Naive thymus-derived CD8-positive, alpha-beta T cell (primary cell): ENCODE data around the gene C19orf85. TPM values are rescaled to one million over a fixed set of nuclear protein-coding genes. Genes with fewer than 3 reads are reported as not detected.
A peak's percentile ranks its signal among the peaks of the same experiment; 100 is the strongest.

ENCODE experiments used
- ATAC-seq, 2 donors: fragments of 150-1000 bp; cut with Tn5 transposase in 1 of 2; sonication (Bioruptor Pico), chemical (Tn5 transposase) in 1 of 2; 1 replicate in 1 of 2; 2 replicates in 1 of 2; pipeline ENCODE4 v1.10.0; 2021; ENCODE audit warnings: mild to moderate bottlenecking in 2 of 2, moderate library complexity in 2 of 2
- POLR2A ChIA-PET: fragments of 350-600 bp; sonication (Branson Sonifier 250); formaldehyde crosslinking; loops from one replicate; lab custom pipeline; 2021; ENCODE audit warnings: antibody characterized with exemption; lab: Charles Lee
- DNase-seq, 10 donors: peaks; one replicate each; pipeline versions ENCODE4 v3.0.0 to v3.0.0-alpha.2; 2020 to 2022
- H3K27ac Mint-ChIP-seq, 10 donors: one replicate each; pipeline ENCODE4 v1.8.0; 2020 to 2022; ENCODE audit warnings: mild to moderate bottlenecking in 10 of 10, mixed read lengths in 10 of 10, moderate library complexity in 4 of 10, inconsistent platforms in 1 of 10
- H3K27me3 Mint-ChIP-seq, 5 donors: one replicate each; pipeline ENCODE4 v1.8.0; 2021 to 2022; ENCODE audit warnings: mixed read lengths in 5 of 5
- H3K36me3 Mint-ChIP-seq, 3 donors: one replicate each; pipeline ENCODE4 v1.8.0; 2020 to 2022; ENCODE audit warnings: mixed read lengths in 3 of 3, mild to moderate bottlenecking in 2 of 3, inconsistent platforms in 1 of 3
- H3K4me1 Mint-ChIP-seq, 4 donors: one replicate each; pipeline ENCODE4 v1.8.0; 2021 to 2022; ENCODE audit warnings: mixed read lengths in 4 of 4
- H3K4me3 Mint-ChIP-seq, 10 donors: one replicate each; pipeline ENCODE4 v1.8.0; 2020 to 2022; ENCODE audit warnings: mild to moderate bottlenecking in 10 of 10, mixed read lengths in 10 of 10, moderate library complexity in 6 of 10, inconsistent platforms in 1 of 10
- H3K9me3 Mint-ChIP-seq, 9 donors: one replicate each; pipeline ENCODE4 v1.8.0; 2020 to 2022; ENCODE audit warnings: mixed read lengths in 9 of 9, mild to moderate bottlenecking in 3 of 9, inconsistent platforms in 1 of 9, moderate library complexity in 1 of 9
- polyA plus RNA-seq, 3 donors: library from polyadenylated mRNA; unstranded; fragments of 300-500 nt; fragmentation: Illumina TruSeq; gene quantifications; one replicate each; pipeline ENCODE4 v1.2.3, GENCODE V29; 2021
- total RNA-seq, 8 experiments: library from RNA in 2 of 8; stranded (reverse) in 2 of 8; gene quantifications; one replicate each; pipeline ENCODE4 v1.2.3 and lab custom pipeline; 2021 to 2026

The C19orf85 gene
- total and polyA plus RNA-seq, 5 experiments from 2014 or later = not detected

DNA sequence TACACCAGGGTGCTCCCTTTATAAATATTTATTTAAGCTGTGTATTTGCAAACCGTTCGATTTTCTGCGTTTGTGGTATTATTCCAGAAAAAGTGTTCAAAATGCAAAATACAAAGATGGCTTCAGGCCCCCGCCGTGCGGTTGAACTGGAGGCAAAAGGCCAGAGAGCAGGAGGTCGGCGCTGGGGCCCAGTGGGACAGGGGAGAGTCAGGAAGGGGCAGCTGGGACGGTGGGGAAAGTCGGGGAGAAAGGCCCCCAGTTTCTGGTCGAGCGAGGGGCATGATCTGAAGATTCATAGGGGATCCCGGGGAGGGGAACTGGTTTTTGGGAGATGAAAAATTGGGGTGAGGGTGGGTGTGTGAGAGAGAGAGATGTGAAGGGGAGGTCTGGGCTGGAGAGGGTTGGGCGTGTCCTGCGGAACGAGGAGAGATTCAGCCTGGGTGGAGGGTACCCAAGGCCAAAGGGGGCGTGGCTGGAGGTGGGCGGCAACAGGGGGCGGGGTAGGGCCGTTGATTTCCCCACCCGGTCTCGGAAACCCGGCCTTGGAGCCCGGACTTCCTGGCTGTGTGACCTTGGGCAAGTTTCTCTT, 3.8 kb downstream of the C19orf85 start:
- Mint-ChIP-seq H3K9me3 (no peaks in the 10 kb centered on the region), H3K36me3 (no peaks in the 10 kb centered on the region), H3K4me1 (peaks cover 15 to 30% (median 24%) of the 10 kb centered on the region in 4 donors), H3K27ac (peak overlapping the region in 9 of 10 donors; percentile 3 to 96 (median 92)), H3K27me3 (peaks cover 0 to 4% (median 0%) of the 10 kb centered on the region in 5 donors), H3K4me3 (peak overlapping the region; percentile 88 to 96 (median 91))
- POLR2A ChIA-PET = interaction anchor here (0.6 to 2.7 kb wide), 4 partner anchors 16 to 174 kb away, joined by 3 to 24 read pairs (median 4); partner anchors contain the start of genes UBE2S and ZNF628
- DNase-seq (peak in 1 of 10 donors; percentile 37), ATAC-seq (no peak)

DNA sequence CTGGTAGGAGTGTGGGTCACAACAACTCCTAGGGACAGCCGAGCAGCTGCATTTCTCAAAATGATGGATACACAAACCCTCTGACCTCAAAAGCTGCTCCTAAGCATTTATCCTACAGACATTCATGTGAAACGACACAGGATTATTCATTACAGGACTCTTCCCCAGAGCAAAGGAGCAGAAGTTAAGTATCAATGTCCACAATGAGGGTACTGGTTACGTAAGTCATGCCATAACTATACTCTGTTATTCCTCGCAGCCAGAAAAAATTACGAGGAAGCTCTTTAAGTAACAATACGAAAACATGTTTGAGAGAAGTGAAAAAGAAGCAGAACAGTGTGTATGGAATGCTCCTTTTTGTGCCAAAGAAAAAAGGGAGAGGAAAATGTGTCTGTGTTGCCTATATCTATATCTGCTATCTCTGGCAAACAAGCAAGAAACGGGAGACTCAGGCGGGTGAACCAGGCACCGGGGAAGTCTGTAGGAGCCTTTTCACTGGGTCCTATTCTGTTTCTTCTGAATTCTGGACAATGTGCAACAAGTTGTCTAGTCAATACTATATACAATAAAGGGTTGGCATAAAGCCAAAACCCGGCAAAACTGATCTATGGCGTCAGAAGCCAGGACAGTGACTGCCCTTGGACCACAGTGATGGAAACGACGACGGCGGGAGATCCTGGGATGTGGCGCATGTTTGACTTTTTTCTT, 4.4 kb downstream of the C19orf85 start:
- POLR2A ChIA-PET = interaction anchor here (0.6 to 1.1 kb wide), 2 partner anchors 53 to 114 kb away, joined by 3 read pairs; partner anchors contain the start of gene UBE2S
- Mint-ChIP-seq H3K27me3 (peaks cover 0 to 4% (median 0%) of the 10 kb centered on the region in 5 donors), H3K27ac (peak overlapping the region; percentile 45 to 96 (median 64)), H3K36me3 (peaks cover 0 to 5% (median 0%) of the 10 kb centered on the region in 3 donors), H3K4me3 (peak overlapping the region; percentile 88 to 96 (median 91)), H3K4me1 (peaks cover 15 to 32% (median 24%) of the 10 kb centered on the region in 4 donors), H3K9me3 (no peaks in the 10 kb centered on the region)
- DNase-seq = no peak
- ATAC-seq = no peak

DNA sequence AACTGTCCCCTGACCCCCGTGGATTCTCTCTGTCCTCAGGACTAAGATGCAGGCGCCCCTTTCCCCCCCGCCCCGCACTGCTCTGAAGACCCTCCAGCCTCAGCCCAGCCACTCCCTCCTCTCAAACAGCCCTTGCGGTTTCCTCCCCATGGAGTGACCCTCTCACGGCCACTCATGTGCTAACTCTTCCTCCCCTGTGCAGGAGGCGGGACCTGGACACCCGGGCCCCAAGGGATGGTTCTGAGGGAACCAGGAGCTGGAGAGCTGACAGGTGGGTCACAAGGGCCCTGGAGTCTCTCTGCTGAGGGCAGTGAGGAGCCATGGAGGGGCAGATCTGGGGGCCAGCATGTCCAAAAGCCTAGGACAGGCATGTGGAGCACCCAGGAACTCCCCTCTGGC, 5.0 kb downstream of the C19orf85 start:
- POLR2A ChIA-PET = interaction anchor here (1.1 kb wide), 1 partner anchor 52 kb away, joined by 3 read pairs; the partner anchor contains the start of gene UBE2S
- H3K9me3 Mint-ChIP-seq = no peaks in the 10 kb centered on the region
- peaks cover 15 to 35% (median 24%) of the 10 kb centered on the region in 4 donors for H3K4me1 Mint-ChIP-seq
- no peak for ATAC-seq
- H3K4me3 Mint-ChIP-seq = peak overlapping the region in 3 of 10 donors; percentile 89 to 94 (median 92)
- no peak for DNase-seq
- H3K36me3 Mint-ChIP-seq = peaks cover 0 to 9% (median 3%) of the 10 kb centered on the region in 3 donors
- peak overlapping the region in 2 of 10 donors; percentile 22 to 53 for H3K27ac Mint-ChIP-seq
- peaks cover 0 to 8% (median 0%) of the 10 kb centered on the region in 5 donors for H3K27me3 Mint-ChIP-seq

GRCh38 chr19:55457683-55458457, 6.7 kb downstream of the C19orf85 start:
- H3K4me1 Mint-ChIP-seq = peaks cover 24 to 38% (median 33%) of the 10 kb centered on the region in 4 donors
- peak overlapping the region in 1 of 10 donors; percentile 27 for H3K27ac Mint-ChIP-seq
- peaks cover 0 to 2% (median 0%) of the 10 kb centered on the region in 9 donors for H3K9me3 Mint-ChIP-seq
- peaks cover 5 to 18% (median 10%) of the 10 kb centered on the region in 5 donors for H3K27me3 Mint-ChIP-seq
- ATAC-seq = no peak
- DNase-seq = no peak
- H3K36me3 Mint-ChIP-seq = peaks cover 0 to 13% (median 3%) of the 10 kb centered on the region in 3 donors
- no peak overlapping the region for H3K4me3 Mint-ChIP-seq
- POLR2A ChIA-PET = interaction anchor here (0.6 kb wide), 1 partner anchor 10 kb away, joined by 3 read pairs; no protein-coding TSS in a partner anchor

GRCh38 chr19:55456347-55456746, 8.2 kb downstream of the C19orf85 start:
- H3K4me3 Mint-ChIP-seq = no peak overlapping the region

DNA sequence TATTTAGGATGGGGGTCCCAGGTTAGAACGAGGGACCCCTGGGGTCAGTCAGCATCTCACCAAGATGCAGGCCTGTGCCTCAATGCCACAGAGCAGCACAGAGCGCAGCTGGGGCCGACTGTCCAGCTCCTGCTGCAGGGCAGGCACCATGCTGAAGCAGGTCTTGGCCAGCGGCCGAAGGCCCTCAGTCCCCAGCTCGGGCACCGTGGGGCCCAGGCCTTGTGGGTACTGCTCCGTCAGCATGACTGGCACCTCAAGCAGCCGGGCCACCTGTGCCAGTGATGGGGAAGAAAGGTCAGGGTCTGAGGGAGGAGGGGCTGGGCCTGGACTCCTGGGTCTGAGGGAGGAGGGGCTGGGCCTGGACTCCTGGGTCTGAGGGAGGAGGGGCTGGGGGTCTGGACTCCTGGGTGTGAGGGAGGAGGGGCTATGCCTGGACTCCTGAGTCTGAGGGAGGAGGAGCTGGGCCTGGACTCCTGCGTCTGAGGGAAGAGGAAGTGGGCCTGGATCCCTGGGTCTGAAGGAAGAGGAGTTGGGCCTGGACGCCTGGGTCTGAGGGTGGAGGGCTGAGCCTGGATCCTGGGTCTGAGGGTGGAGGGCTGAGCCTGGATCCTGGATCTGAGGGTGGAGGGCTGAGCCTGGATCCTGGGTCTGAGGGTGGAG, 8.8 kb downstream of the C19orf85 start:
- Mint-ChIP-seq H3K27ac (no peak overlapping the region), H3K27me3 (peaks cover 5 to 24% (median 16%) of the 10 kb centered on the region in 5 donors), H3K4me1 (peaks cover 18 to 31% (median 27%) of the 10 kb centered on the region in 4 donors), H3K9me3 (peaks cover 0 to 2% (median 0%) of the 10 kb centered on the region in 9 donors), H3K36me3 (peaks cover 0 to 13% (median 3%) of the 10 kb centered on the region in 3 donors), H3K4me3 (no peak overlapping the region)
- POLR2A ChIA-PET = no interaction called here
- DNase-seq (no peak), ATAC-seq (no peak)

More at GRCh38 chr19:55456347-55456746, 8.2 kb downstream of the C19orf85 start:
- DNase-seq (no peak), ATAC-seq (no peak)
- peaks cover 0 to 13% (median 3%) of the 10 kb centered on the region in 3 donors for H3K36me3 Mint-ChIP-seq
- POLR2A ChIA-PET = no interaction called here
- H3K9me3 Mint-ChIP-seq = peaks cover 0 to 2% (median 0%) of the 10 kb centered on the region in 9 donors
- H3K27me3 Mint-ChIP-seq = peaks cover 5 to 24% (median 14%) of the 10 kb centered on the region in 5 donors
- peak overlapping the region in 1 of 10 donors; percentile 37 for H3K27ac Mint-ChIP-seq
- peaks cover 21 to 32% (median 28%) of the 10 kb centered on the region in 4 donors for H3K4me1 Mint-ChIP-seq

DNA sequence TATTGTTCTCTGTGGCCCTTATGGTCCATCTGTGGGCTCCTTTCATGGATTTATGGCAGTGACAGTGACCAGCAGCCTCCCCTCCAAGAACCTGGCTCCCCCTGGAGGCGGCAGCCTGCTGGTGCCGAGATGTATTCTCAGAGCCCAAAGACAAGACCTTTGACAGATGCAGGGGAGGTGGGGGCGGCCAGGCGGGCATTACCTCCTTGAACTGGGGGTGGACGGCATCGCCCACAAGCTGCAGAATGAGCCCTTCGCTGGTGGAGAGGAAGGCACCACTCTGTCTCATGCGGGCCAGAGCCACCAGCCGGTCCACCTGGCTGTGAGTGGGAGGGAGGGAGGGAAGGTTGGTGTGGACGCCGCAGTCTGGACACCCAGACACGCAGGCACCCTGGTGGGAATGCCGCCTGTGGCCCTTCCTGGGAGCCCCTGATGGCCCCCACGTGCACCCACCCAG, 9.7 kb downstream of the C19orf85 start:
- DNase-seq (peak in 7 of 10 donors; percentile 35 to 74 (median 40)), ATAC-seq (no peak)
- Mint-ChIP-seq H3K36me3 (peaks cover 0 to 16% (median 3%) of the 10 kb centered on the region in 3 donors), H3K9me3 (peaks cover 0 to 2% (median 0%) of the 10 kb centered on the region in 9 donors), H3K4me1 (peaks cover 16 to 27% (median 20%) of the 10 kb centered on the region in 4 donors), H3K27me3 (peaks cover 5 to 26% (median 21%) of the 10 kb centered on the region in 5 donors), H3K4me3 (peak overlapping the region in 2 of 10 donors; percentile 53 to 55), H3K27ac (no peak overlapping the region)
- POLR2A ChIA-PET = no interaction called here

GRCh38 chr19:55453511-55454260, 10.9 kb downstream of the C19orf85 start:
- peaks cover 0 to 17% (median 3%) of the 10 kb centered on the region in 3 donors for H3K36me3 Mint-ChIP-seq
- peak overlapping the region in 4 of 10 donors; percentile 7 to 83 (median 28) for H3K27ac Mint-ChIP-seq
- peaks cover 14 to 25% (median 19%) of the 10 kb centered on the region in 4 donors for H3K4me1 Mint-ChIP-seq

GRCh38 chr19:55452749-55453346, 11.7 kb downstream of the C19orf85 start:
- H3K4me3 Mint-ChIP-seq = peak overlapping the region in 9 of 10 donors; percentile 23 to 84 (median 68)
- peaks cover 14 to 25% (median 18%) of the 10 kb centered on the region in 4 donors for H3K4me1 Mint-ChIP-seq
- DNase-seq = peak in 6 of 10 donors; percentile 35 to 71 (median 38)
- peaks cover 0 to 17% (median 3%) of the 10 kb centered on the region in 3 donors for H3K36me3 Mint-ChIP-seq
- peak; percentile 38 to 56 for ATAC-seq
- POLR2A ChIA-PET = interaction anchor here (1.2 to 1.3 kb wide), 2 partner anchors 68 to 199 kb away, joined by 3 to 5 read pairs; partner anchors contain the start of gene TMEM238
- peaks cover 0 to 2% (median 0%) of the 10 kb centered on the region in 9 donors for H3K9me3 Mint-ChIP-seq
- H3K27ac Mint-ChIP-seq = no peak overlapping the region
- H3K27me3 Mint-ChIP-seq = peaks cover 5 to 27% (median 21%) of the 10 kb centered on the region in 5 donors

More at GRCh38 chr19:55453511-55454260, 10.9 kb downstream of the C19orf85 start:
- POLR2A ChIA-PET = interaction anchor here (1.2 to 1.3 kb wide), 2 partner anchors 69 to 200 kb away, joined by 3 to 5 read pairs; partner anchors contain the start of gene TMEM238
- Mint-ChIP-seq H3K4me3 (peak overlapping the region; percentile 23 to 84 (median 66)), H3K9me3 (peaks cover 0 to 2% (median 0%) of the 10 kb centered on the region in 9 donors), H3K27me3 (peaks cover 5 to 27% (median 21%) of the 10 kb centered on the region in 5 donors)
- no peak for ATAC-seq
- no peak for DNase-seq
